Measurements from ENCODE around the gene ARPC5L. TPM values are rescaled to one million over a fixed set of nuclear protein-coding genes. Genes with fewer than 3 reads are reported as not detected.

Gene ARPC5L
- total RNA-seq, 2 donors from 2014 or later: 14.5 to 21.8 TPM

DNA sequence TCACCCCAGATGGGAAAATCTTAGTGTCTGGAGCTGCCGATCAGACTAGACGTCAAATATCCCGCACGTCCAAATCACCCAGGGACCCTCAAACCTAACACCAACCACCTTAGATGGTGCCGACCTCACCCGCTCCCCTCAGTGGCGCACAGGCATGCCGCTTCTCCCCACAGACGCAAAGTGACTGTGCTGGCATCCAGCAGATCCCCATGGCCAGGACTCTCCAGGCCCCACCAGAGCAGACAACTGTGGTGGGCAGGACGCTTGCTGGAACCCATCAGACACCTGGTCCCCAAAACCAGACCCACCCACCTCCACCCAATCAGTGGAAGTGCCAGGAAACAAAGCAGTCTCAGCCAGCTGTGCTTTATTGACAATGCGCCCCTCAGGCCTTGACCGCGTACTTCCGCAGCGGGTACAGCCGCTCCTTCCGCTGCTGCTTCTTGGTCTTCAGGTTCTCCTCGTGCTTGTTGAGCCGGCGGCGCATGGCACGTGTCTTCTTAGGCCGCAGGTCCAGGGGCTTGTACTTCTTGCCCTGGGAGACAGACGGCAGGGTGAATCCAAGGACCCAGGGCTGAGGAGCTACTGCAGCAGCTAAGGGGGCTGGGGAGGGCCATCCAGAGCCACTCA, 4.3 kb upstream of the ARPC5L start:
- Histone ChIP-seq H3K27ac (no peak overlapping the region), H3K4me1 (peaks cover 45% of the 10 kb centered on the region), H3K9me3 (no peaks in the 10 kb centered on the region), H3K27me3 (no peaks in the 10 kb centered on the region), H3K4me3 (no peak overlapping the region), H3K36me3 (replicated peaks in 1 of 2; ENCODE audit: insufficient read depth in 1 of 2, low read depth in 2 of 2) (peaks cover 14 to 25% of the 10 kb centered on the region in 2 donors)
- TF ChIP-seq CTCF (IDR thresholded peaks at IDR 0.05): no peak
- peak in 1 of 4 donors; percentile 40 for DNase-seq
- ATAC-seq: no peak
- WGBS, 2 donors: 80 to 88% methylated on average over 12 to 24 of the region's 24 CpGs
- intact Hi-C loops (cut with DNase I): loop anchor here (10.0 kb wide), 1 partner anchor 287 kb away; the partner anchor contains the start of gene SCAI

GRCh38 chr9:124858330-124859046, 3.4 kb upstream of the ARPC5L start:
- DNase-seq (no peak), ATAC-seq (no peak)
- no peak for TF ChIP-seq CTCF (IDR thresholded peaks at IDR 0.05)
- TF ChIP-seq POLR2A (IDR thresholded peaks at IDR 0.05): no peak
- no peaks in the 10 kb centered on the region for H3K9me3 ChIP-seq
- no peaks in the 10 kb centered on the region for H3K27me3 ChIP-seq
- H3K36me3 ChIP-seq (replicated peaks in 1 of 2; ENCODE audit: insufficient read depth in 1 of 2, low read depth in 2 of 2): peaks cover 14 to 25% of the 10 kb centered on the region in 2 donors
- intact Hi-C loops (cut with DNase I): loop anchor here (10.0 kb wide), 1 partner anchor 286 kb away; the partner anchor contains the start of gene SCAI
- no peak overlapping the region for H3K4me3 ChIP-seq
- H3K27ac ChIP-seq: no peak overlapping the region
- H3K4me1 ChIP-seq: peaks cover 44% of the 10 kb centered on the region
- 61 to 69% methylated on average over 3 to 9 of the region's 9 CpGs for WGBS, 2 donors

- TF ChIP-seq CTCF (IDR thresholded peaks at IDR 0.05) (no peak), POLR2A (IDR thresholded peaks at IDR 0.05) (no peak)
Measured at GRCh38 chr9:124859803-124860581, 1.9 kb upstream of the ARPC5L start.

DNA sequence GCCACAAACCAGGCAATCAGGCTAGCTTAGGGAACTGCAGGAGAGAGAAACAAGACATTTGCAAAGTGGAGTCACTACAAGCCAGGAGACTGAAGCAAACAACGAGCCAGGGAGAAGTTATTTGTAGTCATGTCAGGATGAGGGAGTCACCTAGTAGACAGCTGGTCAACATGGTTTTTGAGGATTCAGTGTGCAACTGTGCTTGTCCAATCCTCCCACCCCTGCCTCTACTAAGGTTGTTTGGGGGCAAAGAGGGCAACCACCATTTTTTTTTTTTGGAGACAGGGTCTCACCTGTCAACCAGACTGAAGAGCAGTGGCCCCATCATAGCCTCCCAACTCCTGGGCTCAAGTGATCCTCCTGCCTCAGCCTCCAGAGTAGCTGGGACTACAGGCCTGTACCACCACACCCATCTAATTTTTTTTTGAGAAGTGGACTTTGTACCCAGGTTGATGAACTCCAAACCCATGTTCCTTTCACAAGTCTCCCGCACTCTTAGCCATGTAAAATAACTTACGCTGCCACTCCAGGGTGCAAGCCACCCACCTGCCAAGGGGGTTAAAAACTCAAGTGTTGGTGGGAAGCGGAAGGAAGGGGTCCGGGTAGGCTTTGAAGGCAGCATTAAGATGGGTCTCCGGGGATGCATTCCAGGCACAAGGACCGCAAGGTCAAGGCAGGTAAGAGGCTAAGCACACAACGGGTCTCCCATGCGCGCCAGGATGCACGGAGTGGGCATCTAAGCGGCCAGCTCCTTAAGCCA, 1.2 kb upstream of the ARPC5L start:
- H3K9me3 ChIP-seq: no peaks in the 10 kb centered on the region
- WGBS, 2 donors: 6 to 20% methylated on average over 3 to 12 of the region's 12 CpGs
- peaks cover 51% of the 10 kb centered on the region for H3K4me1 ChIP-seq
- peak overlapping the region; percentile 65 to 97 (median 89) for H3K27ac ChIP-seq
- no peaks in the 10 kb centered on the region for H3K27me3 ChIP-seq
- DNase-seq: no peak
- TF ChIP-seq POLR2A (IDR thresholded peaks at IDR 0.05) (no peak), CTCF (IDR thresholded peaks at IDR 0.05) (no peak)
- H3K36me3 ChIP-seq (replicated peaks in 1 of 2; ENCODE audit: insufficient read depth in 1 of 2, low read depth in 2 of 2): peaks cover 14 to 25% of the 10 kb centered on the region in 2 donors
- no peak for ATAC-seq
- H3K4me3 ChIP-seq: peak overlapping the region; percentile 65 to 90
- intact Hi-C loops (cut with DNase I): no loop called here

More at GRCh38 chr9:124859803-124860581, 1.9 kb upstream of the ARPC5L start:
- WGBS, 2 donors: 32 to 48% methylated on average over 10 of the region's 10 CpGs
- no peak overlapping the region for H3K4me3 ChIP-seq
- peak overlapping the region in 2 of 4 donors; percentile 86 to 97 for H3K27ac ChIP-seq
- ATAC-seq: no peak
- H3K4me1 ChIP-seq: peaks cover 51% of the 10 kb centered on the region
- DNase-seq: no peak
- H3K9me3 ChIP-seq: no peaks in the 10 kb centered on the region
- intact Hi-C loops (cut with DNase I): loop anchor here (10.0 kb wide), 1 partner anchor 285 kb away; the partner anchor contains the start of gene SCAI
- no peaks in the 10 kb centered on the region for H3K27me3 ChIP-seq
- peaks cover 14 to 25% of the 10 kb centered on the region in 2 donors for H3K36me3 ChIP-seq (replicated peaks in 1 of 2; ENCODE audit: insufficient read depth in 1 of 2, low read depth in 2 of 2)
